Inflammatory macrophage treated with lipopolysaccharide for 1 hour (primary cell): ENCODE results near the gene ADGRB3.
"Not testable (repeated sequence)": the region's sequence is repeated elsewhere in the genome, so short reads cannot be mapped to it uniquely, and the experiment has no call there.

Experiments
- DNase-seq, 2 donors: peaks; one replicate each; pipeline ENCODE4 v3.0.0-alpha.2; 2020 to 2022

Gene ADGRB3

DNA sequence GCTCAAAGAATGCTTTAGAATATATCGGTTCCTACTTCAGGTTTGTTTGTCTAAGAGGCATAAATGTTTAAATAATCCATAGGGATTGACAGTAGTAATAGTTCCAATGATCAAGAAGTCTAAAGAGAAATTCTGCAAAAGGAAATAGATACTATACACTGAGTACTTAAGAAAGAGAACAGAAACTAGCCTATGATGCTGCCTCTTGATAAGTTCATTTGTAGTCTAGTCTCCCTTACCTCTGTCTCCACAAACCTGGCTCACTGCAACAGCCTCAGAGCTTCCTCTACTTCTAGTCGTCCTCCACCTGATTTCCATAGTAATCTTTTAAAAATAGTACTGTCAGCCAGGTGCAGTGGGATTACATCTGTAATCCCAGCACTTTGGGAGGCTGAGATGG is 650.0 kb downstream of the ADGRB3 start:
- no peak for DNase-seq

DNA sequence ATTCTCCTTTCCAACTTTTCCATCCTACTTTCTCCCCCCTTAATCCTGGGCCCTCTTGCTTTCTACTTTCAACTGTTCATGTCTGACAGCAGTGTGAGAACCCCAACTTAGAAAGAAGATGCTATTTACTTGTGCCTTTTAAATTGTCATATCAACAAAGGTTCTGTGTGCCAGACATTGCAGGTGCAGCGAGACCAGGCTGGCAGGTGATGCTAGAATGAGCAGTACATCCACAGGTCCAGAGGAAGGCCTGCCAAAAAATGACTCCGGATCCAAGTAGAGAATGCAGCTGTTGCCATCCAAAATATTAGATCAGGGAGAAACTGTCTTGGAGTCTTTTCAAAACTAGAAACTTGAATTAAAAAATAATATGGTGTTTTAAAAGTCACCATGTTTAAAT is 651.2 kb downstream of the ADGRB3 start:
- DNase-seq = no peak

DNA sequence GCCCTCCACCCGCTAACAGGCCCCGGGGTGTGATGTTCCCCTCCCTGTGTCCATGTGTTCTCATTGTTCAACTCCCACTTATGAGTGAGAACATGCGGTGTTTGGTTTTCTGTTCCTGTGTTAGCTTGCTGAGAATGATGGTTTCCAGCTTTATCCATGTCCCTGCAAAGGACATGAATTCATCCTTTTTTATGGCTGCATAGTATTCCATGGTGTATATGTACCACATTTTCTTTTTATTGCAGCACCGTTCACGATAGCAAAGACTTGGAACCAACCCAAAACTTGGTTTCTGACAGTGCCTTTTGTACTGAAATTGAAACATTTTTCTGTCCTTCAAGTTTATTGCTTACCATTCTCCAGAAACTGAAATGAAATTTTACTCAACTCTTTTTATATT is 653.1 kb downstream of the ADGRB3 start:
- not testable (repeated sequence) for DNase-seq

DNA sequence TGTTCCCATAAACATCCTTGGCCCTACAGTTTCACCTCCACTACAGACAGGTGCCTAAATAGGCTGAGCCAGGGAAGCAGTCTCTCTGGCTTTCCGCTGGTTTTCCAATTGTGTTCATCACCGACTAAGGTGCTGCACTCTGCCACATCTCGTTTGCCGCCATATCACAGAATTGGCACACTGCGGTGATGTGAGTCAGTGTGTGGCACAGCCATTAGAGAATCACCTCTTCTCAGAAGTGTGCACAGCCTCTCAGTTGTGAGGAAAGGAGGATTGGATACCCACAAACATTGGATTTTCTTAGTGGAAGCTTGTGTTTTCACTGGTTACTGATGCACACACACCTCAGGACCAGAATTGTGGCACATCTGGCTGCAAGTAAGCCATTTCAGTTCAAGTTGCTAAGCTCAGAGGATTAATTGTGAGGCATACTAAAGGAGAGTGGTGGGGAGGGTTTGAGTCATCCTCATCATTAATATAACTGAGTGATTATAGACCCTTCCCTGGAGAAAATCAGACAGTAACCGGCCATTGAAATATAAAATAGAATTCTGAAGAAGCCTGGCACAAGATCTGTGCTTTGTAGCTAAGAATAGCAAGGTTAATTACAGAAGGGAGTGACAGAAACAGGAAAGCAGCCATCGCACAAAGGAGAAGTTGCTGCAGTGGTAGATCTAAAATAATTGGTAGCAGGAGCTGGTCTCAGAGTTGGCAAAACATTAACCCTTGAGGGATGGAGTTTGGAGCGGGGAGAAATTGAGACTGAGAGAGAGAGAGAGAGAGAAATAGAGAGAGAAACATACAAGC is 654.8 kb downstream of the ADGRB3 start:
- no peak for DNase-seq

DNA sequence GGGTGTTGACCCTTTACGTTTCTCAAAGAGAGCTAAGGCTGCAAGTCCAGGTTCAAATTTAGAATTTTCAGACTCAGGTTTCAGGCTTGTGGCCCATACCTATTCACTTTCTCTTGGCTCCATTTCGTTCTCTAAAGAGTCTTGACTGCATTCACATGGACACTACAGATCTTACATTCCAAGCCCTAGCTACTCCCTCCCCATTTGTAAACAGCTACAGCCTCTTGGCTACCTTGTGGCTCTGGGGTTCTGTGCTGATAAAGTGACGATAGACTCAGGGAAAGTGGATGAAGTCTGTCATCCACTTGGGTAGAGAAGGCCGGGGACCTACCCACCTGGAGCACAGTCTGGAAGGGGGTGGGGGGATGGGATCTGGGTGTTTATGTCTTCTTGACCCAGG is 658.4 kb downstream of the ADGRB3 start:
- no peak for DNase-seq

DNA sequence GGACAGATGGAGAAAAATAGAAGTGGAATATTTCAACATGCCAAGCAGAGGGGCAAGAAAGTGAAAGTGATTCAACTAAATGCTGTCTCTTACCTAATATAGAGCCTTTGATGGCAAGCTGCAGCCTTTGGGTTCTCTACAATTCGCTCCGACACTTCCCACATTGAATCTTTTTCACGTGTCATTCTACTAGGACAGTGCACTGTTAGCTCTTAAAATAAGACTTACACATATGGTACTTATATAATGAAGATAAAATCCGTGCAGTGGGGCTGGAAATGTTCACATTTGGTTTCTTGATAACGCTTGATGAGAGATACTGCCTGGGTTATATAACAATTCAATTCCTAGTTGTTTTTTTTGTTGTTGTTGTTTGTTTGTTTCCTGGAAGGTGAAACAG is 659.3 kb downstream of the ADGRB3 start:
- no peak for DNase-seq

DNA sequence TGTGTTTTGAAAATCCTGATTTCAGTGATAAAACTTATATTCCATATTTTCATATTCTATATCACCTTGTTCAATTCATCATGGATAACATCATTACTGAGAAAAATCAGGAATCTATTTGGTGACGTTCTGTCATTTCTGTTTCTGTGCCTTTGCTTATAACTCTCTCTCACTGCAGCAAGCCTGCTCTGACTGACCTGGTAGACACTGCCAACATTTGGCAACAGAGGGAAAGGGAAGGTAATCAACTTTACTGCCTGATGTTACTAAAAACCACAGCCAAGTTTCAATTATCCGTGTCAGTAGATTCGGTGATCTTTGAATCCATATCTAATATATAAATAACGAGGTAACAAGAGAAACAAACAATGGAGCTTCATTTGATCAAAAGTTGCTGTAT is 659.8 kb downstream of the ADGRB3 start:
- no peak for DNase-seq

DNA sequence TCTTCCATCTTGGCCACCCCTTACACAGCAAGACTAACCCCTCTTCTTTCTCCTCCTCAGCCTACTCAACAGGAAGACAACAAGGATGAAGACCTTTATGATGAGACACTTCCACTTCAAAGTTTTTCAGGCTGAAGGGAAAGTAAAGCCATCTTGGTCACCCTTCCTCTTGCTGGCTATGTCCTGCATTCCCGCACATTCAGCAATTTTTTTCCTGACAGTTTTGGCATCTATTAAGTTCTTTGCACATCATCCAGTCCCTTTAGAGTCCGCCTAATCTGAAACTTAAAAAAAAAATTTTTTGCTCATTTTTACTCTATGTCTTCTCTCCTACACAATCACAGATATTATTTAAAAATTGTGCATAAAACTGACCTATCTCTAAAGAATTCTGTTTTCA is 668.3 kb downstream of the ADGRB3 start:
- DNase-seq = no peak

DNA sequence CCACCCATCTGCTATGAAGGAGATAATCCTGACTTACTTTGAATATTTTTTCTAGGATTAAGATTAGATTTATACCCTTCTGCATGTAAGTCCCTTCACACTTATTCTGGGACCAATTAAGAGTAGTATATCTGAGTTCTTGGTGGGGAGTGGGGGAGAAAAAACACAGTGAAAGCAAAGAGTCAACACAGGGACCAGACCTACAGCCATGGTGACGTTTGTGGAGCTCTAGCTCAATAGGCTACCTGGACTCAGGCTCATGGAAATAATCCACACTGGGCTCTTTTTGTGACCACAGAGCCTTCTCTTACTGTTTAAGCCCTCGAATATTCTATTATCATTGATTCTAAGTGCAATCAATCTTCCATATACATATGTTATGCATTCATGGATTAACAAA is 670.4 kb downstream of the ADGRB3 start:
- DNase-seq = no peak

DNA sequence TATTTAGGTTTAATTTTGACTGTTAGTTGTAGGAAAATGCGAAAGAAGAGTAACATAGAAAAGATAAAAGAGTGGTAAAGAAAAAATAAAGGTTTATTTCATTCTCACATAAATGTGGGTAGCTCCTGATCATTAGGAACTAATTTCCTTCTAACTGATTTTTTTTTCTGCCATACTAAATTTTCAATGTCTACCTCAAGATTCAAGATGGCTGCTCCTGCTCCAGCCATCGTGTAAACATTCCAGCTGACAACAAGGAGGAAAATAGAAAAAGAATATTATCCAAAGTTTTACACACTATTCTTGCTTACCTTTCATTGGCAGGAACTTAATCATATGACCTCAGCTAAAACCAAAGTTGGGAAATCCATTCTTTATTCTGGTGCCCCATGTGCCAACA is 673.5 kb downstream of the ADGRB3 start:
- no peak for DNase-seq

DNA sequence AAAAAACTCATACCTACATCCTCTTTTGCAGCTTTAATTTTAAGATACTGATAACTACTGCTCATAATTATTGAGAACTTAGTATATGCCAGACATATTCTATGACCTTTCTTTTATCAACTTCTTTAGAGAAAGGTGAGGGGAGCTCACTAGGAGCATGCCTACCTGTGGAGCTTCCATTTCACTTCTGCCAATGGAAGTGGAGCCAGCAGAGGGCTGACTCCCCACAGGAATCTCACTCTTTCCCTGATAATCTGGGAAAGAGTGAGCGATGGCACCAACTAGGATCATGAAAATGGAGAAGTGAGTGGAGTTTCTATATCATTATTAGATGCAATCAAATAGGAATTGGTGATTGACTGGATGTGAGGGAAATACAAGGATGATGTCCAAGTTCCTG is 676.8 kb downstream of the ADGRB3 start:
- no peak for DNase-seq

DNA sequence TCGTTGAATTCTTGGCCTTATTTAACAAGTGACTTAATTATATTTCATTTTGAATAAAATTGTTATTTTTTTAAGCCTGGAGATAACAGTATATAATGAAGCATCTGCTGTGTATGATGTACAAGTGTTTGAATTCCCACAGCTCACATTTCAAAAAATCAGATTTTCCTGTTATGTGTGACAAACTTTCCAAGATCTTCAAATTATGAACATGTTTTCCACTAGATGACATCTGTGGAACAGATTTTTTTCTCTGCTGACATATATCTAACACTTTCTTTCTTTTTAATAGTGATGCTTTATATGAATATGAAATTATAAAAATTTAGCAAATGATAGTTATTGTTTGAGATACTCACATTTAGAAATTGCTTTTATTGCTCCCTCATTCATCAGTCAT is 678.9 kb downstream of the ADGRB3 start:
- DNase-seq = no peak

DNA sequence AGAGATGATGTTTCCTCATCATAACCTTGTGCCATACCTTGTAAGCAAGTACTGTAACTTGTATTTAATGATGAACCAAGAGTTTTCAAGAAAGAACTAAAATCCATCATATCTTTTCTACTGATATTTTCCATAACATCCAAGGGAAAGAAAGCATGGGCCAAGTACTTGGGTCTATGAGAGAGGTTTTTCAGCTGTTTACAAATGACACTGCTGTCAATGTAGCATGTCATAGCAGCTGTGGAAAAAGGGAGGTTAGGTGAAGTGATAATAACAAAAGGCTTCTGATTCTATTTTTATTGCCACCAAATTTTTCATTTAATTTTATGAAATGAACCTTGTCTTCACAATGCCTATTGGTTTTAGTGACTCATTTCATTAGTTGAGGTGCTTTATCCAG is 679.4 kb downstream of the ADGRB3 start:
- no peak for DNase-seq

DNA sequence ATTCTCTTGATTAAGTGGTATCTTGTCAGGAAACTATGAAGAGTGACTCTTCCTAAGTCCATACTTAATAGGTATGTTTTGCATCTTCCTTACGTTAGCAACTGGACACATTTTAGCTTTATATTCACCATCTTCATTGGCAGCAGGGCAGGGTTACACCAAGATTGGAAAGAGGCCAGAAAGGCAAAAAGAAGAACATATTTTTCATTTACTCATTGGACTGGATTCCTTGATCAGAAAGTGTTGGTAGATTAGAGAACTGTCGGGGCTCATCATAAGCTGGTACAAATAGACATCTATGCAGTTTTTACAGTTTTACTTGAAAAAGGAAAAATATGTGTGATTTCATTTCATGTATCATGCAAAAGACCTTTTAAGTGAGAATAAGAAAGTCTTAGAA is 696.8 kb downstream of the ADGRB3 start:
- no peak for DNase-seq

DNA sequence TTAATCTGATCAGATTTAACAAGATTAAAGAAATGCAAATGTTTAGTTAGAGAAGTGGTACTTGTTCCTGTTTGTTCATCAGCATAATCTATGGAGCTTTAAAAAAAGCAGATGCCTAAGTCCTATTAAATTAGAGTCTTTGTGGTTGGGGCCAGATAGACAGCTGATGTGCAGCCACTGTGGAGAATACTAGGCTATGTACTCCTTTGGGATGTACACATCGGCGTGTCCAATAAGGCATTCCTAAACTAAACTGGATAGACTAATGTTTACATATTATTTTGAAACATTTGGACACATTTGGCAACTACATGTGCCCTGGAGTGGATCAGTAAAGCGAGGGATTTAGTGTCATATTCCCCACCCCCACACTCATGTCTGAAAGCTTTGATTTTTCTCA is 702.2 kb downstream of the ADGRB3 start:
- no peak for DNase-seq

DNA sequence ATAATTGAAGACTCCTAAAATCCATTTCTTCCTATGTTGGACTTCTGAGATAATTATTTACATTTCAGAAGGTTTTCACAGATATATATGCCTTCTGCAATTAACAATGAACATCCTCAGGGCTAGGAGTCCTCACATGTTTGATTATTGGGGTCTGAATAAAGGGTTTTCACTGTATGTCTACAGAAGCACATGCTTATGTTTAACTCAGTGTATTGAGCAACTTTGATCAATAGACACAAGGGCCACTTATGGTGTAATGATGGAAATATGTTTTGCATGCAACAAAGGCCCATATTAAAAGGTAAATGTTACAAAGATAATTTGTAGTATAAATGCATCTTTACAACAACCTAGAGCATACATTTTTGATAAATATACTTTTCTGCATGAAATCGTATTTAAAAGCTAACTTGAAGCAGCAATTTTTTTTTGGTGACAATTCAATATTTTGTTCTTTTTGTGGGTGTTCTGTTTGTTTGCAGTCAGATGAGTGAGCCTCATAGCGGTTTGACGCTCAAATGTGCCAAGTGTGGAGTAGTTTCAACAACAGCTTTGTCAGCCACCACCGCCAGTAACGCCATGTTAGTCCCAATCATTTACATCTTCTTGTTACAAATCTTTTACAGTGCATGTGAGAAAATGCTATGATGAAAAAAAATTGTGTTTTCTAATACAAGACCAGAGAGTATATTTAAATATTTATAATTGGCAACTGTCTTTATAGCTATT is 703.5 kb downstream of the ADGRB3 start:
- no peak for DNase-seq

DNA sequence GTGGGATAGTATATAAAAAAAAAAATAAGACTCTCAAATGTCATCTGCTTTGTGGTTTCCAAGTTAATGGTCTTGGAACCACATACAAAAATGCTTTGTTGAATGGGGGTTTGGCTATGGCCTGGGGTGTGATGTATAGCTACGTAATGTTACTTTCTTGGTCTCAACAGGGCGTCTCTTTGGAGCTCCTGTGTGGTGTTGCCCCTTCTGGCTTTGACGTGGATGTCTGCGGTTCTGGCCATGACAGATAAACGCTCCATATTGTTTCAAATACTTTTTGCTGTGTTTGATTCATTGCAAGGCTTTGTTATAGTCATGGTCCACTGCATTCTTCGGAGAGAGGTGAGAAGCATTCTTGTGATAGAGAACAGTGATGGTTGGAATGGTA is 704.1 kb downstream of the ADGRB3 start:
- DNase-seq = no peak

DNA sequence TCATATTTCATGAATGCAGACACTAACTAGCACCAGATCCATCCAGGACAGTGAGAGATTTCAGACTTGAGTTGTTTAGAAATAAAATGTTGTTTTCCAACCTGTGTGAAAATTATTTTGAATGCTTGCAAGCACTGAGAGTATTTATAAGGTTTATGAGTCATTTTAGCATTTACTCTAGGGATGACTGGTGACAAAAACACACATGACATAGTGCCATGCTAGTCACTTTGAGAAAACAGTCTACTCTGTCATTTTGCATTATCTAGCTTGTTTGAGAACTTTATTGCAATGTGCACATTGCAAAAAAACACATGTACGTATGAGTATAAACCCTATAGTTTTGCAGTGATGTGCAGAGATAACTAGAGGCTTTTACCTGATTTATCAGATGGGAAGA is 705.1 kb downstream of the ADGRB3 start:
- DNase-seq = no peak

DNA sequence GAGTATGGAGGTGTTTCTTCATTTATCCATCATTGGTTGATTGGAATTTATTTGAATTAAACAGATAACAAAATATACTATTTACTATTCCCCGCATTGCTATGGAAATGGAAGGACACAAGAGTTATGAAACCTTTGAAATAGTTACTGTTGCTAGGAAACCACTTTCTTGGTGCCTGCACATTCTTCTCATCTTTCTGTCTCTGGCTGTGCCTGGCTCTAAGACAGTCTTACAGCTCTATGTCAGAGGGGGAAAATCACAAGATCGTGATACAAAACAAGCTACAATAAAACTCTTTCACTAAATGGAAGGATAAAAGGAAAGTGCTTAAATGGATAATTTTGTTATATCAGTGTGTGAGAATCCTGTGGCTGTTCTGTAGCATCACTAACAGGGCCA is 708.8 kb downstream of the ADGRB3 start:
- DNase-seq = no peak

DNA sequence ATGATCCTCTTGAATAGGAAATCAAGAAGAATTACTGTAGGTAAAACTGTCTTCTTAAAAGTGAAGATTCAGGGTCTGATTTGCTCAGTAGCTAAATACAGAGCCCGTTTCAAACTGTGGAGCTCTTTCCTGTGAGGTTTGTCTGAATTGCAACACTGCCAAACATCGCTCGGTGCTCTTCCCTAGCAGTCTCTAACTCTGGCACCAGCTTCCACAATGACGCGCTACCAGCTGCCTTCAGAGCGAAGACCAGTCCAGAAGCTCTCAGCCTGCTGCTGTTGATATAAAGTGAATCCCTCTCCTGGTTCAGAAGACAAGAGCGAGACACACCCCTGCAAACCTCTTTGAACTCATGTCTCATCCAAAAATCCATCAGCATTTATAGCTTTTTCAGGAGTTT is 714.7 kb downstream of the ADGRB3 start:
- no peak for DNase-seq

DNA sequence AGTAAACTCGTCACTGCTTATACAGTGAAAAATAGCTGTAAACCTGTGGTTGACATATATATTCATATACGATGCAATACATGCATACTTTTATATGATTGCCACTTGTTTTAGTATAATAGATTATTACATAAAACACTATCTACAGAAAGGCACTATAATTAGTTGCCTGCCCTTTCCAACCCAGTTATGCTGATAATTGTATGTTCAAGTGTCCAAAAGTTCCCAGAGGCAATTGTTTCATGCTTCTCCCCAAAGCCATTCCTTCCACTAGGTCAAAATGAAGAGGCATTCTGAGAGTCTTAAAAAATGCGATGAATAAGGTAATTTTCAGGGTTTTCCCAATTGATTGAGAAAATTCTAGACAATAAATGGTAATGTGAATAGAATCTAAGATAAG is 727.1 kb downstream of the ADGRB3 start:
- no peak for DNase-seq

DNA sequence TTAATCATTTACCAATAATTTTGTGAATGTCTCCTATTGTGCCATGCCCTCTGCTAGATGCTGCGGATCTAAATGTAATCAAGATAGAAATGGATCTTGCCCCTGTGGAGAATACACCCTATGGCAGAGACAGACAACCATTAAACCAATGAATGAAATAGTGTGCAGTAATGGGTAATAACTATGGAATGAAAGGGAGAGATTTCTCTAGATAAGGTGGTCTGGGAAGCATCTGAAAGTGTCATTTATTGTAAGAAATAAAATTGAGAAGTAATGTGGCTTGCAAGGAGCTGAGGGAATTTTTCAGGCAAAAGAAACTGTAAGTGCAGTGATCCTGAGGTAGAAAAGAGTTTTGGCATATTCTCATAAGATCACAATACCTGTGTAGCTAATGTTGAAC is 731.7 kb downstream of the ADGRB3 start:
- no peak for DNase-seq

DNA sequence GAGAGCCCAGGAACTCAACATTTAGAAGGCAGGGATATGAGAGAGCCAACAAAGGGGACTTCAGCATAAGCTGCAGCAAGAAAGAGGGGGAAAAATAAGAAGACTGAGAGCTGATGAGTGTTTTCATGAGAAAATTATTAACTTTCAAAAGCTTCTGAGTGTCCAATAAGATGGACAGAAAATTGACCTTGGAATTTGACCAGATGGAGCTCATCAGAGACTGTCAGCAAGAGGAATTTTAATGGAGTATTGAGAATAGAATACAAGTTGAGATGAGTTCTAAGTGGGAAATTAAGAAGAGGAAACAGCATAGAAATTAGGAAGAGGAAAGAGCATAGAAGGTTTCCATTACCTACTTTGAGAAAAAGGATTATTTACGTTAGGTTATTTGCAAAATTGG is 733.5 kb downstream of the ADGRB3 start:
- no peak for DNase-seq

DNA sequence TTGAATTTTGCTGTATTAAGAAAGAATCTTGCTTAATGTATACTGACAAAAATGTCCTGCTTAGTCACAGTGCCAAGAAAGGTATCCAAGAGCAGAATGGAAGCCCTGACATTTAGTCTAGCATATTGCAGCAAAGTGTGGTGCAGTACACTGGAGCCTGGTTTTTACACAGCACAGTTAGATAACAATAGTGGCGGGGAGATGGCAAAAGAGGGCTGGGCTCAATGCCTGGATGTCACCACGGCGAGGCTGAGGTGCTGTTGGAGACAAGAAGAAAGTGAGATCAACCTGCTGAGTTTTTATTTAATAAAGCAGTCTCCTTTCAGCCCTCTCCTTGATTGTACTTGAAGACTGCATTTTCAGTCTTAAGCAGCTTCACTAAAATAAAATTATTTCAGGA is 735.7 kb downstream of the ADGRB3 start:
- DNase-seq = no peak

DNA sequence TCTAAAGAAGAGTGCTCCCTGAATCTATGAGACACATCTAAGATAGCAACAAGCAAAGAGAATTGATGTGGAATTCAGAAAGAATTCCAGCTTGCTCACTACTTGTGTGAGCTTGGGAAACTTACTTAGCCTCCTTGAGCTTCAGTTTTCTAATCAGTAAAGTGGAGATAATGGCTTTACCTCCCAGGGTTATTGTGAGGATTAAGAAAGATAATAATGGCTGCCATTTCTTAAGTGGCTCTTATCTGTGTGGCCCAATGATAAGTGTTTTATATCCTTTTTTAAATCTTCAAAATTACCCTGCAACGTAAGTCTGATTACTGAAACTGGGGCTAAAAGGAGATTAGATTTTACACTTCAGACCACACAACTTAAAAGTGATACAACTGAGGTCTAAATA is 743.2 kb downstream of the ADGRB3 start:
- DNase-seq = no peak
